HG03060 (cell line): ENCODE results near the gene MSRB1.

Source experiments
- ATAC-seq: cut with Tn5 transposase; IDR thresholded peaks from one replicate; pipeline ENCODE4 v1.9.1; 2021; ENCODE audit warnings: low read depth, moderate number of reproducible peaks; ENCODE audit not compliant: unreplicated experiment

The MSRB1 gene

DNA sequence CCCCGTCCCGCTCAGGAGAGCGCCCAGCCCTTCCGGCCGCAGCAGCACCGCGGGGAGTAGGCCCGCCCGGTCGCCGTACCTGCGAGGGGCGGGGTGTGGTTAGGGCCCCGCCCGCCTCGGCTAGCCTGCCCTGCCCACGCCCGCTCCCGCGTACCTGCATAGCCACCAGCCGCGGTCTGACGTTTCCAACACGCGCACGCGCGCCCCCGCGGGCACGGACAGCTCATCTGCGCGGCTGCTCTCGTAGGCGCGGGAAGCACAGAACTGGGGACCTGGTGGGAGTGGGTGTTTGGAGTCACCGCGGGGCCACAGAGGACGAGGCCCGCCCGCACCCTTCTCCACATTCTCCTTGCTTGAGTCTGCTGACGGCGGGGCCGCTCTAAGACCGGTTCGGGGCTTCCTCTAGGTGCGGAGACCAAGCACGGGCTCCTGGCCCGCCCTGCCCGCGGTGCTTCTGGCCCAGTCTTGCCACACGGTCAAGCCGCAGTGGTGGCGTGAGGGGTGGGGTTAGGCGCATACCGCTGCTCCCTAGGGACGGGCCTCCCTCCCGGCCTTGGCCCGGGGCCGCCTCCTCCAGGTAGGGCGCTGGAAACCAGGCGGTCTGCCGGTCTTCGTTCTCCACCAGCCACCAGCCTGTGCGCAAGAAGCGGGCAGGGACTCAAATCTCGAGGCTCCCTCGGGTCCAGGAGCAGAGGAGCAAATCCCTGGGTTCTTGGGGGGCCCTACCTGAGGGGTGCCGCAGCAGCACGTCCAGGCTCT, 36.5 kb upstream of the MSRB1 start:
- no peak for ATAC-seq

- ATAC-seq, result no peak
These were observed 35.6 kb upstream of the MSRB1 start for GRCh38 chr16:1978476-1979120.

- ATAC-seq, result no peak
These were observed 34.9 kb upstream of the MSRB1 start for GRCh38 chr16:1977875-1978268.

DNA sequence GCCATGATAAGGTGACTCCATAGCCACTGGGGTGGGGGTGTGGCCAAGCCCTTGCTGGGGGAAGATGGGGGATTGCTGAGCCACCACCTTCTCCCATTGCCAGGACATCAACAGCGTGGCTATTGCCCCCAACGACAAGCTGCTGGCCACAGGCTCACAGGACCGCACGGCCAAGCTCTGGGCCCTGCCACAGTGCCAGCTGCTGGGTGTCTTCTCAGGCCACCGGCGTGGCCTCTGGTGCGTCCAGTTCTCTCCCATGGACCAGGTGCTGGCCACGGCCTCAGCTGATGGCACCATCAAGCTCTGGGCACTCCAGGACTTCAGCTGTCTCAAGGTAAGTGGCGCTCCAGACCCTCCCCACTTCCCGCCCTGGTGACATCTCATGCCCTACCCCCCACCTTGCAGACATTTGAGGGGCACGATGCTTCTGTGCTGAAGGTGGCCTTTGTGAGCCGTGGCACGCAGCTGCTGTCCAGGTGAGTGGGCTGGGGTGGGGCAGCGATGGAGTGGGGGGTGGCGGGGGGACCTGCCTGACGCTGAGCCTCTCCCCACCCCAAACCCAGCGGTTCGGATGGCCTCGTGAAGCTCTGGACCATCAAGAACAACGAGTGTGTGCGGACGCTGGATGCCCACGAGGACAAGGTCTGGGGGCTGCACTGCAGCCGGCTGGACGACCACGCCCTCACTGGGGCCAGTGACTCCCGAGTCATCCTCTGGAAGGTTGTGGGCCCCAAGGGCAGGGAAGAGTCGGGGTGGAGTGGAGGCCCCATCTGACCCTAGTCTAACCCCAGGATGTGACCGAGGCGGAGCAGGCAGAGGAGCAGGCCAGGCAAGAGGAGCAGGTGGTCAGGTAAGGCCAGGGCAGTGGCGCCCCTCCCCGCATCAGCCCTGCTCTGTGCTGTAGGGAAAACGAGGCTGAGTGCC, 34.2 kb upstream of the MSRB1 start:
- ATAC-seq, result no peak

DNA sequence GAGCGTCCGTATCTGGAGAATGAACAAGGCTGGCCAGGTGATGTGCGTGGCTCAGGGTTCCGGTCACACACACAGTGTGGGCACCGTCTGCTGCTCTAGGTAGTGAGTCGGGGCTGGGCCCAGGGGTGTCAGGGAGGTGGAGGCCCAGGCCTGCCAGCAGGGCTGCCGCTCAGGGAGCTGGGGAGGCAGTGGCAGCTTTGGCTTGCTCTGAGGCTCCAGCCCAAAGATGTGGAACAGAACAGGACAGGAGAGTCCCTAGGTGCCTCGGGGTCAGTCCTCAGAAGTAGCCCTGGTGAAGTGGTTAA, 33.2 kb upstream of the MSRB1 start:
- no peak for ATAC-seq

DNA sequence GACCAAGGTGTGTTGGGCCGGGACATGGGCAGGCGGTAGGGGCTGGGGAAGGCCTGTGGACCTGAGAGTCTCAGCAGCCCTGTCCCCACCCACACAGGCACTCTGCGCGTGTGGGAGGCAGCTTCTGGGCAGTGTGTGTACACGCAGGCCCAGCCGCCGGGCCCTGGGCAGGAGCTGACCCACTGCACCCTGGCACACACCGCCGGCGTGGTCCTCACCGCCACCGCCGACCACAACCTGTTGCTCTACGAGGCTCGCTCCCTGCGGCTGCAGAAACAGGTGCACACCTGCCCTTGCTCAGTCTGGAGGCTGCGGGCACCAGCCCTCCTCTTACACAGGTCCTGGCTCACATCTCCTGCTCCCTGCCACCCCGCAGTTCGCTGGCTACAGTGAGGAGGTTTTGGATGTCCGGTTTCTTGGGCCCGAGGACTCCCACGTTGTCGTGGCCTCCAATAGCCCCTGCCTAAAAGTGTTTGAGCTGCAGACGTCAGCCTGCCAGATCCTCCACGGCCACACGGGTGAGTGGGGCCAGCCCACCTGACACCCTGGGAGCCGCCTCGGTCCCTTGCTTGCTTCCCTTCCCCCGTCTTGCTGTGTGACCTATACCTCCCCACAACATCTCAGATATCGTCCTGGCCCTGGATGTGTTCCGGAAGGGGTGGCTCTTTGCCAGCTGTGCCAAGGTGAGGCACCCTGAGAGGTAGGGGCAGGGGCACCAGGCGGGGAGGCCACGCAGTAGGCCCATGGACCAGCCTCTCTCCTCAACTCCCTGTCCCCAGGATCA, 32.6 kb upstream of the MSRB1 start:
- ATAC-seq, result no peak

GRCh38 chr16:1974157-1975070, 31.4 kb upstream of the MSRB1 start:
- ATAC-seq, result no peak

DNA sequence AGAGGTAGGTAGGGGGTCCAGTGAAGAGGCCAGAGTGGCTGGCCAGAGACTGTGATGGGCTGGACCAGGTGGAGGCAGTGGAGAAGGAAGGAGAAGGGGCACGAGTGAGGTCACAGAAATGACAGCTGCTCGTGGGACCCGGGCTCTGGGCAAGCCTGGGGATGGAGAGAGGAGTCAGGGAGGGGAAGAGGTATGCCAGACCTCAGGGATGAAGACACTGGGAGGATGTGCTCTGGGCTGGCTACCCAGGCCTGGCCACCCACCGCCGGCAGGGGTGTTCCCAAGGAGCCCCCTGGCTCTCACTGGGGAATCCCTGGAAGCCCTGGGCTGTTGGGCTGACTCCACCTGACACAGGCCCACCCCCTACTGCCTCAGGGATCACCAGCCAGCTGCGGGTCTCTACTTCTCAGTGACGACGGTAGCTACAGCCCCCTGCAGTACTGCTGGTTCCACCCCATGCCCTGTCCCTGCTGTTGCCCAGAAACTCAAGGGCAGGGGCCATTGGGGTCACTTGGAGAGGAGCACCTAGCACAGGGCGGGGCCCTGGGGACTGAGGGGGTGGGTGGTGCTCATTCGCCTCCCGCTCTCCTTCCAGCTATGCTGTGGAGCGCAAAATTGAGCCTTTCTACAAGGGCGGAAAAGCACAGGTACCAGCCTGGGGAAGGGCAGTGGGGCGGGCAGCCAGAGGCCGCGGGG, 30.6 kb upstream of the MSRB1 start:
- no peak for ATAC-seq

DNA sequence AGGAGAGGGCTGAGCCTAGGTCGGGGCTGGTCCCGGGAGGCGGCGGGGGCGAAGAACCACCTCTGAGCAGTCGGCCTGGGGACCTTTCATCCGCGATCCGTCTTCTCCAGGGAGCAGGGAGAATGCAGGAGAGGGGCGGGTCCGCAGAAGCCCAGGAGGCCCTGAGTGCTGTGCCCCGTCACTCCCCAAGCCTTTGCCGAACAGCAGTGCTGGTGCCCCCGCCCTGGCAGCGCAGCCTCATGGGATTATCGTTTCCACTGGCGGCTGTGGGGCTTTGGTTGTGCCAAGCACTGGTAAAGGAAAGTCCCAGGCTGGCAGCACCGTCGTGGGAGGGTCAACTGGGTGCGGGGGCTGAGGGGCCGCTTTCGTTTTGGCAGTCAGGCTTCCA, 29.5 kb upstream of the MSRB1 start:
- no peak for ATAC-seq

DNA sequence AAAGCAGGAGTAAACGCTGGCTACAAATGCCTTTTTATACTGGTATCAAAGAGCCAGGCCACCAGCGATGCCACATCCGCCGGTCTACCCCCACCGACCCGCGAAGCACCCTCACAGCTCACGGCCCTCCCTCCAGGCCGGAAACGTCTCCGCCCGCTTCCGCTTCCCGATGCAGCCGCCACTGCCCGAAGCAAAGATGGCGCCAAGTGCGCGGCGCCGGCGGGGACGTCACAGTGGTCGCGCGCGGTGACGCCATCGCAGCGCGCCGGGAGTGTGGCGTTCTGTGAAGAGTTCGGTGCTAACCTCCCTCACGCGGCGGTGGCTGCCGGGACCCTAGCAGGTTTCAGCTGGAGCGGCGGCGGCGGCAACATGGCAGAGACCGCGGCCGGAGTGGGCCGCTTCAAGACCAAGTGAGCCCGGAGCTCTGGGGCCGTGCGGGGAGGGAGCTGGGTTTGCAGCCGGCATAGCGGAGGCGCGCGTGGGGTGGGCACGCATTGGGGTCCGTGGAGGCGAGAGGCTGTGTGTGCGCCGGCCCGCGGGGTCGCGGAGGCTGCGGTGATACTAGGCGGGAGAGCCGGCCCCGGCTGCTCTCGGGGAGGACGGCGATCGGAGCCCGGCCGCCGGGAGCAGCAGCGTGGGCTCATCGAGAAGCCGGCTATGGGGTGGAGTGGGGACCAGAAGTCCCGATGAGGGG, 28.9 kb upstream of the MSRB1 start, which contains the start of gene TBL3:
TBL3 (plus strand) TSS at position 258 of the 694 bp plus-strand sequence; CDS start at position 370, 112 bp downstream.
- peak; percentile 60 for ATAC-seq

DNA sequence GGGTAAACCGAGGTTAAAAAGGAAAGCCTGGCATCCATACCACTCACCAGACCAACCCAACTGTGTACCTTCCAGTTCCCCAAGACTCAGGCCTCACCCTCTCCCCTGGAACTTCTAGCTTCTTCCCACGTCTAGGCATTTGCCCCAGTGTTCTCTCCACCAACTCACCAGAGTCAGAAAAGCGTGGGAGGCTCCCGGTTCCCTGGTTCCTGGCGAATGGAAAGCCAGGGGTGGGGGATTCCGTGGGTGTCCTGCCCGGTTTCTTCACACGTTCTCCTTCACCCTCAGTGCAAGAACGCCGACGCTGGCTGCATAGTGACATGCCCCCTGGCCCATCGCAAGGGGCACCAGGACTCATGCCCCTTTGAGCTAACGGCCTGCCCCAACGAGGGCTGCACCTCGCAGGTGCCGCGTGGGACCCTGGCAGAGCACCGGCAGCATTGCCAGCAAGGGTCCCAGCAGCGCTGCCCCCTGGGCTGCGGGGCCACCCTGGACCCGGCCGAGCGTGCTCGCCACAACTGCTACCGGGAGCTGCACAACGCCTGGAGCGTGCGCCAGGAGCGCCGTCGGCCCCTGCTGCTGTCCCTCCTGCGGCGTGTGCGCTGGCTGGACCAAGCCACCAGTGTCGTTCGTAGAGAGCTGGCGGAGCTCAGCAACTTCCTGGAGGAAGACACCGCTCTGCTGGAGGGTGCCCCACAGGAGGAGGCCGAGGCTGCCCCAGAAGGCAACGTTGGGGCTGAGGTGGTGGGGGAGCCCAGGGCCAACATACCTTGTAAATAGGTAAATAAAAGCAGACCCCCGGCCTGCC, 25.4 kb upstream of the MSRB1 start:
- no peak for ATAC-seq

DNA sequence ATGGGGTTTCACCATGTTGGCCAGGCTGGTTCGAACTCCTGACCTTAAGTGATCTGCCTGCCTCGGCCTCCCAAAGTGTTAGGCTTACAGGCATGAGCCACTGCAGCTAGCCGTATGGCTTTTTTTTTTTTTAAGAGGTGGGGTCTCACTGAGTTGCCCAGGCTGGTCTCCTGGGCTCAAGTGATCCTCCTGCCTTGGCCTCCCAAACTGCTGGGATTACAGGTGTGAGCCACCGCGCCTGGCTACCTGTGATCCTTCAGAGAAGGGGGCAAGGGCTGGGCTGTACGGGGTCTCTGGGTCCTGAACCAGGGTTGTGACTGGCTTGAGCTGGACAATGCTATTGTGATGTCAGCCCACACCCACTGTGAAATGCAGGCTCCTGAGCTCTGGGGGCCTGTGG, 23.5 kb upstream of the MSRB1 start, which contains the start of gene RNF151:
RNF151 (plus strand) TSS at position 397 of the 400 bp plus-strand sequence. CDS start 26 bp downstream, outside the sequence.
- ATAC-seq, result no peak

GRCh38 chr16:1965396-1966001, 22.5 kb upstream of the MSRB1 start:
- no peak for ATAC-seq

DNA sequence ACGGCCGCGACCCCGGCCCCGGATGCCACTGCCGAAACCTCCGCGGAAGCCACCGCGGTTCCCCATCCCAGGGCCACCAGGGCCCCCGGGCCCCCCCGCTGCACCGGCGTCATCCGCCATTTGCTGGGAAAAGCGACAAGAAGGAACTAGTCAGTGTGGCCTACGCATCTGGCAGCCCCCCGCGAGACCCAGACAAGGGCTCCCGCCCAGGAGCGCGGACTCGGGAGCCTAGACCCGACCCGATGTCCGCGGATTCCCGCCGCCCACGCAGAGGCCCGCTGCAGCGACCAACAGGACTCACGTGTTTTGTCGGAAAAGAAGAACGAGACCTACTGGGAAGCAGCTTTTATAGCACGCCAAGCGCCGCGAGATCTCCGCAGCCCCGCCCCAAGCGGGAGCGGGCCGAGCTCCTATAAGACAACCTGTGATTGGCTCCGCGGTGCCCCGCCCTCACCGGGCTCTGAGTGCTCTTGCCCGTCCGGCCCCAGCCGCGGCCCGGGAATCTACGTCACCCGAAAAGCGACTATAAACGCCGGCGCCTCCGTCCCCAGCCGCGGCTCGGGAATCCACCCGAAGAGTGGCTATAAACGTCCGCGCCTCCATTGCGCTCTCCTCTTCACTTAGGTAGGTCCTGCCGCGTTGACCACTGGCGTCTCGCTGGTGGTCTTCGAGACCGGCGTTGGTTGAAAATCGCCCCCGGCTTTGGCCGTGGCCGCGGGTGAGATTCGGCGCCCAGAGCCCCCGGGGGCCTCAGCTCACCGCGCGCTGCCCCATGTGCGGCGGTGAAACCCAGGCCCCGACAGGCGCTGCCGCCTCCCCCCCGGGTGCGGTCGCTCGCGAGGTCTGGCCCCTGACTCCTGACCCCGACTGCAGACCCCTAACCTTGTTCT, 21.8 kb upstream of the MSRB1 start, which contains the start of gene RPS2:
RPS2 (minus strand) TSS at position 321 of the 890 bp plus-strand sequence; CDS start at position 120, 201 bp downstream.
- peak; percentile 69 for ATAC-seq

- ATAC-seq, result peak; percentile 2
These were observed 21.0 kb upstream of the MSRB1 start for GRCh38 chr16:1963806-1964505.
